ENCODE measurements around the gene UFSP1.

The UFSP1 gene

GRCh38 chr7:100897772-100898454, 8.4 kb upstream of the UFSP1 start:
- no peak overlapping the region for H3K27ac ChIP-seq
- no peak for TF ChIP-seq CTCF (conservative IDR thresholded peaks at IDR 0.05)

- H3K27ac ChIP-seq, result no peak overlapping the region
- peak; percentile 93 for TF ChIP-seq CTCF (conservative IDR thresholded peaks at IDR 0.05)
Observed at GRCh38 chr7:100896732-100897608, 7.5 kb upstream of the UFSP1 start.

GRCh38 chr7:100895956-100896731, 6.6 kb upstream of the UFSP1 start:
- no peak for TF ChIP-seq CTCF (conservative IDR thresholded peaks at IDR 0.05)
- H3K27ac ChIP-seq, result no peak overlapping the region

DNA sequence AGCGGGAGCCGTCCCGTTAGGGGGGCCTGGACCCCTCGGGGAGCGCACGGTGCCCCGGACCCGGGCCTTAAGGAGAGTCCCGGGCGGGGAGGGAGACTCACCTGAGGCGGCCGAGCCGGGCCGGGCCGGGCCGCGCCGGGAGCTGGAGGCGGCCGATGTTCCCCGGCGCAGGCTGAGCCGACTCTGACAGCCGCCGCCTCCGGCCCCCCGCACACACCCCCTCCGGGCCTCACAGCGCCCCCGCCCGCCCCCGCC, 6.1 kb upstream of the UFSP1 start, which contains the start of gene ACHE:
Gene ACHE (minus strand): TSS at position 188 of the 255 bp plus-strand sequence. CDS start 1,656 bp downstream, outside the sequence.
- H3K27ac ChIP-seq, result no peak within 1 kb of the TSS; the same call in 1 of the 2 replicates
- no peak for TF ChIP-seq CTCF (conservative IDR thresholded peaks at IDR 0.05)

GRCh38 chr7:100894860-100895700, 5.6 kb upstream of the UFSP1 start:
- no peak overlapping the region; the same call in 1 of the 2 replicates for H3K27ac ChIP-seq
- TF ChIP-seq CTCF (conservative IDR thresholded peaks at IDR 0.05), result peak; percentile 92

- no peak overlapping the region; the same call in 1 of the 2 replicates for H3K27ac ChIP-seq
- TF ChIP-seq CTCF (conservative IDR thresholded peaks at IDR 0.05), result no peak
Observed at GRCh38 chr7:100893910-100894721, 4.6 kb upstream of the UFSP1 start.

Measured in VCaP (cell line).